Adipose tissue (tissue), 3 donors: ENCODE data around the gene ZNF711. TPM values are rescaled to one million over a fixed set of nuclear protein-coding genes. Genes with fewer than 3 reads are reported as not detected.

Source experiments
- polyA plus RNA-seq, 3 donors: library from polyadenylated mRNA; stranded (reverse); fragments of 200-250 nt; gene quantifications; one replicate each; pipeline ENCODE4 v1.2.3, GENCODE V29; 2013
- donor health status: healthy with polysubstance abuse.
- donor health status: Bipolar disorder and iron deficiency.
- donor health status: healthy.

ZNF711 gene
- polyA plus RNA-seq, 3 donors, result 0.68 to 2.1 (median 1.1) TPM

Other genes starting within 250 kb of the ZNF711 start
- 1 to 10 TPM; 3.9 to 6.6 (median 5.7) TPM for gene APOOL, start 240.1 kb upstream of the ZNF711 start, polyA plus RNA-seq
- not detected for gene SATL1, start 212 bp upstream of the ZNF711 start, polyA plus RNA-seq
- gene POF1B, start 135.7 kb downstream of the ZNF711 start, polyA plus RNA-seq, result 1 to 10 TPM in 1 of 3 donors, under 1 TPM in 2; 0.22 to 2.8 (median 0.49) TPM